Measurements from ENCODE around the gene TXLNG.
A peak's percentile ranks its signal among the peaks of the same experiment; 100 is the strongest.

Gene TXLNG

GRCh38 chrX:16869393-16870094 is 83.3 kb downstream of the TXLNG start:
- Histone ChIP-seq H3K36me3 (ENCODE audit: control insufficient read depth in 1 of 2, insufficient read depth in 2 of 2, low read length in 2 of 2) (peaks cover 0 to 5% of the 10 kb centered on the region in 2 donors), H3K27ac (ENCODE audit: low read depth, low read length) (peak overlapping the region; percentile 83), H3K27me3 (ENCODE audit: control insufficient read depth in 1 of 2, insufficient read depth in 2 of 2, low read length in 2 of 2) (no peaks in the 10 kb centered on the region), H3K4me1 (ENCODE audit: control insufficient read depth in 1 of 2, insufficient read depth in 2 of 2, low read length in 2 of 2) (peaks cover 13 to 19% of the 10 kb centered on the region in 2 donors), H3K4me3 (ENCODE audit: low read depth in 1 of 2, low read length in 2 of 2) (peak overlapping the region; percentile 81 to 83), H3K9ac (ENCODE audit: low read depth in 1 of 2, low read length in 2 of 2) (peak overlapping the region; percentile 63 to 75), H3K9me3 (ENCODE audit: control insufficient read depth in 1 of 2, low read length in 2 of 2) (no peaks in the 10 kb centered on the region)

DNA sequence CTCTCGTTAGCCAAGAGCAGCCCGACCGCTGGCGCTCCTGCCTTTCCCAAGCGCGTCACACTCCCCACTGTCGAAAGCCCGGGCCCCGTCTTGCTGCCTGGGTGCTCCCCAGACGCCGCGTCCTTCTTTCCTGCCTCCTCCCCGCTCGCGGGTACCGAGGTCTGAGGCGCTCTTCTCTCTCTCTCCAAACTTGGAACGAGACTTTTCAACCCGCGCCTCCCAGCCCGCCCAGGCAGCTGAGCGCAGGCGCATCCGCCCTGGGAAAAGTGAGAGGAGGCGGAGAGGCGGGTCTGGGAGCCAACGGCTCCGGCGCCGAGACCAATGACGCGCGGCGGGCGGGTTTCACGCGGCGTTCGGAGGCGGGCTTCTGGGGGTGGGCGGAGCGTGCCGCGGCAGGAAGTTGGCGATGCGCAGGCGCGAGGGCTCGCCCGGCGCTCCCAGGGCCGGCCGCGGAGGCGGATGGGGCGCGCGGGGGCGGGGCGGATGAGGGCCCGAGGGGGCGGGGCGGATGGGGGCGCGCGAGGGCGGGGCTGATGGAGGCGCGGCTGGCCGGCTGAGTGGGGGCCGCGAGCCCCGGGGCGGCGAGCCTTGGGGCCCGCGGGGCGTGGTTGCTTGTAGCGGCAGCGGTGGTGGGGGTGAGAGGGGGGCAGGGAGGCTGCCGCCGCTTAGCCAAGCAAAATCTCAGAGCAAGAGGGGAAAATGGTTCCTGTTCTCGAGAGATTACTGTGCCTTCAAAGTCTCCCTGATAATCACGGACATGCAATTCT is 84.0 kb downstream of the TXLNG start, which contains the start of gene RBBP7:
Gene RBBP7, minus strand, starts transcription at position 268 of the 767 bp plus-strand sequence. CDS start 309 bp downstream, outside the sequence.
- peaks cover 0 to 5% of the 10 kb centered on the region in 2 donors for H3K36me3 ChIP-seq (ENCODE audit: control insufficient read depth in 1 of 2, insufficient read depth in 2 of 2, low read length in 2 of 2)
- H3K9ac ChIP-seq (ENCODE audit: low read depth in 1 of 2, low read length in 2 of 2), result peak within 1 kb of the TSS; percentile 70 to 75
- no peaks in the 10 kb centered on the region for H3K9me3 ChIP-seq (ENCODE audit: control insufficient read depth in 1 of 2, low read length in 2 of 2)
- H3K4me1 ChIP-seq (ENCODE audit: control insufficient read depth in 1 of 2, insufficient read depth in 2 of 2, low read length in 2 of 2), result peaks cover 13 to 19% of the 10 kb centered on the region in 2 donors
- peak within 1 kb of the TSS; percentile 83 for H3K27ac ChIP-seq (ENCODE audit: low read depth, low read length)
- H3K4me3 ChIP-seq (ENCODE audit: low read depth in 1 of 2, low read length in 2 of 2), result peak within 1 kb of the TSS; percentile 81 to 83
- H3K27me3 ChIP-seq (ENCODE audit: control insufficient read depth in 1 of 2, insufficient read depth in 2 of 2, low read length in 2 of 2), result no peaks in the 10 kb centered on the region

DNA sequence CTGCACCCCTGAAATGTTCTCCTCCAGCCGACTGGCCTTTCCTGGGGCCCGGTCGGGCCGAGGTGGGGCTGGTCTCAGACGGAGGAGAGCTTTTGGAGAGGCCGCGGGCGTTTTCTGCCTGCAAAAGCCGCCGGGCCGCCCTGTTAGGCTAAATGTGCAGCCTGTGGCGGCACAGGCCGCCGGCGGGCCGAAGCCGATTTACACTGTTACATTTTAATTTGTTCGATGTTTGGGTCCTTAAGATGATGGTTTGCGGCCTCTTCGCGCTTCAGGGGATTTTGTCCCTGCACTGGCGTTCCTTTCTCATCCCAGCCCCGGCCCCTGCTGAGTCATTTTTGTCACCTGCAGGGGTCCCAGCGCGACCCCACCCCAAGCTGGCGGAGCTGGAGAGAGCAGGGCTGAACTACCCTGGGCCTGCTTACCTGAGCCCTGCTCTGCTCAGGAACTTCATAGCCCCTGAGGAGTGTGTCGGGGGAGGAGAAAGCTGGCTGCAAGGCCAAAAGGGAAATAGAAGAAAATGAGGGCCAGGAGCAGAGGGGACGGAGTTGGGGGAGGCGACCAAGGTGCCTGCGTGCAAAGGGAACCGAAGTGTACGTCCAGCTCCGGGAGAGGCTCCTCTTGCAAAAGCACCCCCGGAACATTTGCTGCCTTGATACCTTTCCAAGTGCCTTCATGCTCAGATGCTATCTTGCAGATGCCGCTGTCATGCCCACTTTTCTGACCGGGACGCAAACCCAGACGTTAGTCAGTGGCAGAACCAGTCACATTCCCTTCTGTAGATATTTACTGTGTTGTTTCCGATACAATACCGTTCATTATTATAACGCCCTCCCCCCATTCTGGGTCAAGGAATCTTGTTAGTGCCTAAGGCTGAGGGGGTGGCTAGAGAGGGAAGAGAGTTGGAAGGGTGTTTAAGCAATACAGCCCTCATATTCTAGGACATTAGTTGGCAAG is 84.9 kb downstream of the TXLNG start:
- Histone ChIP-seq H3K4me3 (ENCODE audit: low read depth in 1 of 2, low read length in 2 of 2) (peak overlapping the region; percentile 60 to 68), H3K9ac (ENCODE audit: low read depth in 1 of 2, low read length in 2 of 2) (peak overlapping the region; percentile 56 to 70), H3K9me3 (ENCODE audit: control insufficient read depth in 1 of 2, low read length in 2 of 2) (no peaks in the 10 kb centered on the region), H3K36me3 (ENCODE audit: control insufficient read depth in 1 of 2, insufficient read depth in 2 of 2, low read length in 2 of 2) (peaks cover 0 to 5% of the 10 kb centered on the region in 2 donors), H3K27ac (ENCODE audit: low read depth, low read length) (peak overlapping the region; percentile 42), H3K27me3 (ENCODE audit: control insufficient read depth in 1 of 2, insufficient read depth in 2 of 2, low read length in 2 of 2) (no peaks in the 10 kb centered on the region), H3K4me1 (ENCODE audit: control insufficient read depth in 1 of 2, insufficient read depth in 2 of 2, low read length in 2 of 2) (peaks cover 13 to 19% of the 10 kb centered on the region in 2 donors)

GRCh38 chrX:16873106-16873505 is 86.8 kb downstream of the TXLNG start:
- Histone ChIP-seq H3K4me3 (ENCODE audit: low read depth in 1 of 2, low read length in 2 of 2) (no peak overlapping the region), H3K27me3 (ENCODE audit: control insufficient read depth in 1 of 2, insufficient read depth in 2 of 2, low read length in 2 of 2) (no peaks in the 10 kb centered on the region), H3K36me3 (ENCODE audit: control insufficient read depth in 1 of 2, insufficient read depth in 2 of 2, low read length in 2 of 2) (peaks cover 0 to 3% of the 10 kb centered on the region in 2 donors), H3K9me3 (ENCODE audit: control insufficient read depth in 1 of 2, low read length in 2 of 2) (no peaks in the 10 kb centered on the region), H3K9ac (ENCODE audit: low read depth in 1 of 2, low read length in 2 of 2) (no peak overlapping the region), H3K4me1 (ENCODE audit: control insufficient read depth in 1 of 2, insufficient read depth in 2 of 2, low read length in 2 of 2) (peaks cover 12 to 15% of the 10 kb centered on the region in 2 donors), H3K27ac (ENCODE audit: low read depth, low read length) (no peak overlapping the region)

DNA sequence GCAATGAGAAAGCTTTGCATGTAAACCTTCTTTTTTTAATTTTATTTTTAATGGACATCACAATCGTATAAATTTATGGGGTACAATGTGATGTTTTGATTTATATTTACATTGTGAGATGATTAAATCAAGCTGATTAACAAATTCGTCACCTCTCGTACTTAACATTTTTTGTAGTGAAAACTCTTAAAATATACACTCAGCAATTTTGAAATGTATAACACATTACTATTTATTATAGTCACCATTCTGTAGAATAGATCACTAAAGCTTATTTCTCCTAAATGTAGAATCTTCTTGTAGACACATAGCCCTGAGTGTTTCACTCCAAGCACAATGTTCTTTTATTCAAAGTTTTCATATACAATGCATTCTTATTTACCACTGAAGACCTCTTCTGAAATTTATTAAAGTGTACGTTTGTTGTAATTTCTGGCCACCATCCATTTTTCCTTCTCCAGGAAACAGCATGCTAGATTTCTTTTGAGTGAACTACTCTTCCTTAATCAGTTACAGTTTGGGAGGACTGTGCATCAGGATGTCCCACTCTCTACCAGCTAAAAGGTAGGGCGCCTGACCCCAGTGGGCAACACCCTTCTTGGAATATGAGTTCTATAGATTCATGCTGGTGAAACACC is 88.3 kb downstream of the TXLNG start:
- Histone ChIP-seq H3K27ac (ENCODE audit: low read depth, low read length) (no peak overlapping the region), H3K4me3 (ENCODE audit: low read depth in 1 of 2, low read length in 2 of 2) (no peak overlapping the region), H3K9ac (ENCODE audit: low read depth in 1 of 2, low read length in 2 of 2) (no peak overlapping the region), H3K27me3 (ENCODE audit: control insufficient read depth in 1 of 2, insufficient read depth in 2 of 2, low read length in 2 of 2) (no peaks in the 10 kb centered on the region), H3K9me3 (ENCODE audit: control insufficient read depth in 1 of 2, low read length in 2 of 2) (no peaks in the 10 kb centered on the region), H3K36me3 (ENCODE audit: control insufficient read depth in 1 of 2, insufficient read depth in 2 of 2, low read length in 2 of 2) (no peaks in the 10 kb centered on the region), H3K4me1 (ENCODE audit: control insufficient read depth in 1 of 2, insufficient read depth in 2 of 2, low read length in 2 of 2) (peaks cover 4 to 7% of the 10 kb centered on the region in 2 donors)

GRCh38 chrX:16876696-16877095 is 90.4 kb downstream of the TXLNG start:
- Histone ChIP-seq H3K4me1 (ENCODE audit: control insufficient read depth in 1 of 2, insufficient read depth in 2 of 2, low read length in 2 of 2) (peaks cover 0 to under 1% of the 10 kb centered on the region in 2 donors), H3K4me3 (ENCODE audit: low read depth in 1 of 2, low read length in 2 of 2) (no peak overlapping the region), H3K9me3 (ENCODE audit: control insufficient read depth in 1 of 2, low read length in 2 of 2) (no peaks in the 10 kb centered on the region), H3K36me3 (ENCODE audit: control insufficient read depth in 1 of 2, insufficient read depth in 2 of 2, low read length in 2 of 2) (no peaks in the 10 kb centered on the region), H3K27ac (ENCODE audit: low read depth, low read length) (no peak overlapping the region), H3K9ac (ENCODE audit: low read depth in 1 of 2, low read length in 2 of 2) (no peak overlapping the region), H3K27me3 (ENCODE audit: control insufficient read depth in 1 of 2, insufficient read depth in 2 of 2, low read length in 2 of 2) (no peaks in the 10 kb centered on the region)

- no peak overlapping the region for H3K27ac ChIP-seq (ENCODE audit: low read depth, low read length)
- peak overlapping the region; percentile 43 to 50 for H3K4me3 ChIP-seq (ENCODE audit: low read depth in 1 of 2, low read length in 2 of 2)
- no peaks in the 10 kb centered on the region for H3K4me1 ChIP-seq (ENCODE audit: control insufficient read depth in 1 of 2, insufficient read depth in 2 of 2, low read length in 2 of 2)
- H3K27me3 ChIP-seq (ENCODE audit: control insufficient read depth in 1 of 2, insufficient read depth in 2 of 2, low read length in 2 of 2), result no peaks in the 10 kb centered on the region
- no peaks in the 10 kb centered on the region for H3K9me3 ChIP-seq (ENCODE audit: control insufficient read depth in 1 of 2, low read length in 2 of 2)
- H3K9ac ChIP-seq (ENCODE audit: low read depth in 1 of 2, low read length in 2 of 2), result peak overlapping the region in 1 of 2 donors; percentile 24
- no peaks in the 10 kb centered on the region for H3K36me3 ChIP-seq (ENCODE audit: control insufficient read depth in 1 of 2, insufficient read depth in 2 of 2, low read length in 2 of 2)
Observed at GRCh38 chrX:16882169-16882568, 95.9 kb downstream of the TXLNG start.

DNA sequence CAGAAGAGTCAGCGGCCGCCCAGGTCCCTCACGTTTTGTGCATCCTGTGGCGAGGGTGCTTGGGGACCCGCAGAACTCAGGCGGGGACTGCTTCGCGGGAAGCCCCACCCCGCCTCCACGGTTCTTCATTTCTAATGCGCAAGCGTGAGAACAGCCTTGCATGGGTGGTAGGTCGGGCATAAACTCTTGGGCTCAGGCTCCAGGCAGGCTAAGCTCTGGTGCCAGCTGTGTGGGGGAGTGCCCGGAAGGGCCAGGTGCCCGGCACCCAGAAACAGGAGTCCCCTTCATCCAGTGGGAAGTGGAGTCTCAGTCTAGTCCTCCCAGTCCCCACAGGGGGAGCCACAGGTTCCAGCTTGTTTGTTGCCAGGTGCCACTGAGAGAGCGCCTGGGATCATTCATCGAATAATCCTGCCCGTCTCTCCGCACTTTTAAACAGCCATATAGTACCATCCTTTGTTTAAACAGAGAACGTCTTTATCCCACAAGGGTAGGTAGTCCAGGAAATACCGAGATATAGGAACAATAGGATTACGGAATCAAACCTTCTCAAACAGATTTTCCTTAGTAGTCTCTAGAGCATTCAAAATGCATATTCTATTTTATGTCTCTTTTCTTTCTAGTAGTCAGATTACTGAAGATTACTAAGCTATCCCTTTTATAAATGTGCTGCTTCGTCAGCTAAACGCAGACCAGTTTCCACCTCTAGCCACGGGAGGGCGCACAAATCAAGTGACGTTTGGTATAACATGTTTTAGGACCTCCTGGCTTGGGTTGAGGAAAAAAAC is 96.6 kb downstream of the TXLNG start:
- no peaks in the 10 kb centered on the region for H3K4me1 ChIP-seq (ENCODE audit: control insufficient read depth in 1 of 2, insufficient read depth in 2 of 2, low read length in 2 of 2)
- peak overlapping the region; percentile 50 to 71 for H3K4me3 ChIP-seq (ENCODE audit: low read depth in 1 of 2, low read length in 2 of 2)
- H3K9ac ChIP-seq (ENCODE audit: low read depth in 1 of 2, low read length in 2 of 2), result peak overlapping the region; percentile 24 to 57
- peak overlapping the region; percentile 31 for H3K27ac ChIP-seq (ENCODE audit: low read depth, low read length)
- H3K27me3 ChIP-seq (ENCODE audit: control insufficient read depth in 1 of 2, insufficient read depth in 2 of 2, low read length in 2 of 2), result no peaks in the 10 kb centered on the region
- H3K36me3 ChIP-seq (ENCODE audit: control insufficient read depth in 1 of 2, insufficient read depth in 2 of 2, low read length in 2 of 2), result no peaks in the 10 kb centered on the region
- no peaks in the 10 kb centered on the region for H3K9me3 ChIP-seq (ENCODE audit: control insufficient read depth in 1 of 2, low read length in 2 of 2)

DNA sequence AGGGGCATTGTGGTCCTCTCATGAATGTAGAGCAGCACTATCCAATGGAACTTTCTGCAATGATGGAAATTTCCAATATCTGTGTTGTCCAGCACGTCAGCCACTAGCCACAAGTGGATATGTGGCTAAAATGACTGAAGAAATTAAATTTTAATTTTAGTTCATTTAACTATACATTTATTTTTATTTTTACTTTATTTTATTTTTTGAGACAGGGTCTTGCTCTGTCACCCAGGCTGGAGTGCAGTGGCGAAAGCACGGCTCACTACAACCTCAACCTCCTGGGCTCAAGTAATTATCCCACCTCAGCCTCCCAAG is 97.2 kb downstream of the TXLNG start:
- H3K27me3 ChIP-seq (ENCODE audit: control insufficient read depth in 1 of 2, insufficient read depth in 2 of 2, low read length in 2 of 2), result no peaks in the 10 kb centered on the region
- no peaks in the 10 kb centered on the region for H3K4me1 ChIP-seq (ENCODE audit: control insufficient read depth in 1 of 2, insufficient read depth in 2 of 2, low read length in 2 of 2)
- no peaks in the 10 kb centered on the region for H3K9me3 ChIP-seq (ENCODE audit: control insufficient read depth in 1 of 2, low read length in 2 of 2)
- peak overlapping the region; percentile 24 to 57 for H3K9ac ChIP-seq (ENCODE audit: low read depth in 1 of 2, low read length in 2 of 2)
- H3K4me3 ChIP-seq (ENCODE audit: low read depth in 1 of 2, low read length in 2 of 2), result no peak overlapping the region
- H3K27ac ChIP-seq (ENCODE audit: low read depth, low read length), result no peak overlapping the region
- no peaks in the 10 kb centered on the region for H3K36me3 ChIP-seq (ENCODE audit: control insufficient read depth in 1 of 2, insufficient read depth in 2 of 2, low read length in 2 of 2)

Measured in duodenal mucosa (tissue), 2 donors.